NCI-H1417 (cell line): ENCODE data around the gene STUM.
"Not testable (repeated sequence)": the region's sequence is repeated elsewhere in the genome, so short reads cannot be mapped to it uniquely, and the experiment has no call there.

ENCODE experiments used
- DNase-seq, 3 experiments: peaks; one replicate each; lab custom pipeline; 2025; lab: John Stamatoyannopoulos, UW

The STUM gene

GRCh38 chr1:226581650-226582330 is 33.2 kb downstream of the STUM start:
- DNase-seq: no peak

- no peak for DNase-seq
These were observed 34.4 kb downstream of the STUM start for GRCh38 chr1:226582966-226583365.

DNA sequence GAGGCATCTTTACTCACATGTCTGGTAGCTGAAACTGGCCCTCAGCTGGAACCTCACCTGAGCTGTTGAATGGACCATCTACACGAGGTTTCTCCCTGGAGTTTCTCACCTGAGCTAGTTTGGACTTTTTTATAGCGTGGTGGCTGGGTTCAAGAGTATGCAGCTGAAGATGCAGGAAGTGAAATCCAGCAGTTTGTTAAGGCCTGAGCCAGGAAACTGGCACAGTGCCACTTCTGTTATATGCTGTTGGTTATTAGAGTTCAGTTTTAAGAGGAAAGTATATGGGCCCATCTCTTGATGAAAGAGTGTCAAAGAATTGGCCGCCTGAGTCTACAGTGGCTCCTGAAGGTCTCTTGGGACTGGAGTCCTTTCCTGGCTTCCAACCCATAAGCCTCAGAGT is 35.6 kb downstream of the STUM start:
- no peak for DNase-seq

DNA sequence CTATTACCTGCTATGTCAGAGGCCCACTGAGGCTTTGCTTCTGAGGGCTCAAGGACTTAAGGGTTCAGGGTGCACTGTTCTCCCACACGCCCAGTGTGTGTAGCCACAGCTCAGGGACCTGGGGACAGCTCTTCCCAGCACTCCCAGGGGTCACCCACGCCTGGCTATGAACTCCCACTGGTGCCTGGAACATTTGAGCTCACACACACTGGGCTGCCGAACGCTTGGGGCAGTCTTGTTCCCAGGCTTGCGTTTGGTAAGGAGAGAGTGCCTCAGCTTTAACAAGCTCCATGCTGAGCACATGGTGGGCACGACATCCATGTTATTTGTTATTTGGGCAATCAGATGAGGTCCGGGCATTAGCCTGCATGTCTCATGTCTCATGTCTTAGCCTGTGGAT is 37.6 kb downstream of the STUM start:
- DNase-seq: no peak

DNA sequence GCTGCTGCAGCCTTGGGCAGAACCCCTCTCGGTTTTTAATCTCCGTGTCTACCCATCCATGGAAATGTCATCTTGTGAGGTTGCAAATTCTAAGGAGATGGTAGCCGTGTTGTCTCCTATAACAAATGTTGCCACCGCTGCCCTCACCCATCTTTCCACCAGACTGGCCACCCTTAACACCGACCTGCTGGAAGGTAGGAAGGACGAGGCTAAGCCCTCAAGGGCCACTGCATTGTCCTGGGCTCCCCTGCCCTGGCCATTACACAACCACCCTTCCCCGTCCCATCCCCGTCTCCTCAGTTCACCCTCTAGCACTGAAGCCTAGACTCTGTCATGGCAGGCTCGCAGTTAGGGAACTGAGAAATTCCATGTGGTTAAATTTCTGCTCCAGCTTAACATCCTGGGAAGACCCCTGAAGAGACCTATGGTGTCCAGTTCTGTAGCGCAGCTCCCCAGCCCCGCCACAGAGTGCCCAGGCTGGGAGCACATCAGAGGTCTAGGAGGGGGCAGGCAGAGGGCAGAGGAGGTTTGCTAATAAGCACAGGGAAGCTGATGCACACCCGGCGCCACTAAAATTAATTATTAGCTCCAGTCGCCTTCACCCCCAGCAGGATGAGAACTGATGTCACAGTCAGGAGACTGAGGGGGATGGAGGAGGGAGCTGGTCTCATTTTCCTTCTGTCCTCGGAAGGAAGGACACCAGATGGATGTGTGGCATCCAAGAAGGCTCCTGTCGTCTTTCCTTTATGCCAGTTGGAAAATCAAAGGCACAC is 38.3 kb downstream of the STUM start:
- DNase-seq: no peak

- no peak for DNase-seq
These were observed 39.9 kb downstream of the STUM start for GRCh38 chr1:226588484-226588883.

DNA sequence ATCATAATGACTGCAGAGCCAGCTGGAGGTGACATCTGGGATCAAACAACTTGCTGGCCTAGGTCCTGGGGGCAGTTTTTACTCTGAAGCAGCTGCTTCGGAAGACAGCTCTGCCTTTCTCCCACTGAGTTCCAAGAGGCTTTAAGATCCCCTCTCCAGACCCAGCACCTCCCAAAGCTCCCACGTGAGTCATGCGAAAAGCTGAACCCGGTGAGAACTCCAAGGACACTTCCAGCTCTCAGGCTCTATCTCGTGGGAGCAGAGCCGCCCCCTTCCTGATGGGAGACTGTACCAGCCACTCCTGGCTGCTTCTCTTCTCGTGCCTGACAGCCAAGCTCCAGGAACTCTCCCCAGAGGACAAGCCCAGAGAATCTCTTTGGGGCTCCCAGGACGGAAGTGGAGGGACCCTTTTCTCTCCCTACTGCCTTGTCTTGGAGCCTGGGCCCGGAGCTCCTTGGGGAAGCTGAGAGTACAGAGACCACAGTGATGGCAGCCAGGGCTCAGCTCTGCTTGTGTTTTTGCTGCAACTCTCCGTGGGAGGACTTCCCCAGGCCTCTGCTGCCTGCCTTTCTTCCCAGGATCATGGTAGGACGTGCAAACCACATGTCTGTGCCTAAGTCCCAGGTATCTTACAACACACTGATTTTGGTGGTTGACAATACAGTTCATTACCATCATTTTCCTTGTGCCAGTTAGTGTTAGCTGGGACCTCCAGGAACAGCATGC is 40.6 kb downstream of the STUM start:
- DNase-seq: no peak

- DNase-seq: no peak
These were observed 42.0 kb downstream of the STUM start for GRCh38 chr1:226590614-226591013.

DNA sequence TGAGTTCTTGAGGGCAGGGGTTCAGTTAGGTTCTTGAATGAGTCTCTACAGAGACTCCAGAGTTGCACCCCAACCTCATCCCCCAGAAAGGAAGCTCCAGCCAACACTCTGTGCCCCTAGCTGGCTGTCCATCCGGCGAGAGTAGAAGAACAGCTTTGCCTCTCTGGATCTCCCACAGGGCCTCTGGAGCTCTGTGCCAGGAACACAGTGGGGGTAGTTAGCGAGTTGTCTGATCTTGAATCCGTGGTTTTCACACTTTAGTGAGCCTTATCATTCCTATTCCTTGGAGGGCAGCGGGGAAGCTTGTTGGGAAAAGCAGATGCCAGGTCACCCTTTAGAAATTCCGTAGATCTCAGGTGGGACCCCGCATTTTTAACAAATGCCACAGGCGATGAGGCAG is 45.0 kb downstream of the STUM start:
- DNase-seq: no peak

GRCh38 chr1:226596531-226597165 is 48.1 kb downstream of the STUM start:
- DNase-seq: no peak

DNA sequence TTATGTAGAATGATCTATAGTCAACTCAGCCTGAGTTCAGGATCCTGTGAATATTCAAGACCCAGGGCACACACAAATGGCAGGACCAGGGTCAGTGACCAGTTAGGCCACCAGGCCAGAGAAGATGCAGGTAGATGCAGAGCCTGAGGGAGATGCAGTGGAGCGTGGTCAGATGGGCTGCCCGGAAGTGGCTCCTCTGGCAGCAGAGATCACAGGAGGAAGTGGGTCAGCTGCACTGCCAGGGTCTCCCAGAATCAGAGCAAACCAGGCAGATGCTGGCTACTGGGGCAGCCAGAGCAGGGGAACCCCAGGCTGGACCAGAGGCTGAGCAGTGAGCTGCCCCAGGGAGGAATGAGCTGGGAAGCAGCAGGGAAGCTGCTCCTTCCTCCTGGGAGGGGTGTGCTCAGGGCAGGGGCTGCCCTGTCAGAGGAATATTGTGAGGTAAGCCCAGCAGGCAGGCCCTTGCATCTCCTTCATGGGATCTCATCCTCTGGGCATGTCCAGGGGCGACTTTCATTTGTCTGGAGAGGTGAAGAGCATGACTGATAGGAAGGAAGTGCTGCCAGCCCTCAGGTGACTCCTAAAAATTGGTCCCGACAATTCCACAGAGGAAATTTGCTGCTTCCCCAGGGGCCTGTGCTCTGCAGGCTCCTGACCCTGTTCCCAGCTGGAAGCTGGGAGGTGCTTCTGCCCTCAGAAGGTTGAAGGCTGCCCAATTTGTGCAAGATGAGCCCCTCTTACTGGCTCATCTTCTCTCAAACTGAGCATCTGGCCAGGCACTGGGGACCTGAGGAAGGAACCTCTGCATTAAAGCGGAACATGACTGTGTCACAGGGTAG is 49.3 kb downstream of the STUM start:
- DNase-seq: no peak

DNA sequence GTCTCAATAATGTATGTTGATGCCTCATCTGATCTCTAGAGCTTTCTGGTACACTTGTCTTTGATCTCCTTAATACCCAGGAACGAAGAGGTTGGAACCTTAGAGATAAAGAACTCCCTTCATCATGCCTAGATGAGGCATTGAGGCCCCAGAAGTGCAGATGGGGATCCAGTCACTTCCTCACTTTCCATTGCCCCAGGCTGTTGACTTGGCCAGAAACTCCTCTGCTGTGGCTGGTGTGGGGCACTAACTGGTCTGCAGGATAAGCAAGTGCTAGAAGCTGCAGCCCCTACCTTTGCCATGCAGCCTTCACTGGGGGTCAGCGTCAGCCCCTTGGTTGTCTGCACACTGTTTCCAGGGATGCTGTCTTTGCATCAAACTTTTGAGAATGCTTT is 49.9 kb downstream of the STUM start:
- no peak for DNase-seq

GRCh38 chr1:226598955-226599354 is 50.4 kb downstream of the STUM start:
- DNase-seq: not testable (repeated sequence)

DNA sequence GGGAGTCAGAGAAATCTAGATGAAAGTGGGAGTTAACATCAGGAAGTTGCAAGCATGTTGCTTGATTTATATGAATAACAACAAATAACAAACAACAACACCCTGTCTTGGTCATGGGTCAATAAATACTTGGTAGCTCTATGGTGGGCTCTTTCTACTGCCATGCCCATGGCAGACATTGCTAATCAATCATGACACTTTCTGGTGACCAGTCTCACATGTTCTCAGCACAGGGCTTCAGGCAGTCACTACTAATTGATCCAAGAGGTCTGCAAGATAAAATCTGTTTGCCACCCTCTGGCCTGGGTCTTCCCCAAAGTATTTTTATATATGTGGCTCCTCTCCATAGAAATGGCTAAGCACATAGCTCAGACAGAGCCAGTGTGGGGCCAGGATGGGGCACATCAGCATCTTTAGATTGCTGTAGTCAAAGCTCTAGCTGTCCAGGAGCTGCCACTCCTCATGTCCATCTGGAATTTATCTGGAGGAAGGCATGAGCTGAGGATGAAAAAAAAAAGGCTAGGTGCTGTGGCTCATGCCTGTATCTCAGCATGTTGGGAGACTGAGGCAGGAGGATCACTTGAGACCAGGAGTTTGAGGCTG is 51.2 kb downstream of the STUM start:
- no peak for DNase-seq

DNA sequence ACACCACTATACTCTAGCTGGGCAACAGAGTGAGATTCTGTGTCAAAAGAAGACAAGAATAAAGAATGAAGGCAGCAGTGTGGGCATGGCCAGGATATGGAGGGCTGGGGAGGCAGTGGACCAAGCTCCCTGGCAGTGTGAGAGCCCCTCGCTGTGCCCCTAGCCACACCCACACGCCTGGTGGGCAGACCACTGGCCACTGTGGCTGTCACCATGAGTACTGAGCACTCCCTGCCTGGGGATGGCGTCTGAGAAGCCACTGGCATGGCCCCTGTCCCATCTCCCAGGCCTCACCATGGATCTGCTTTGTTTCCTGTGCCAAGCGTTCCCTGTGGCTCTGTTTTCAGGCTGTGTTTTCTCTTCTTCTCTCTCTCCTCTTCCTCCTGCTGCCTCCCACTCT is 51.7 kb downstream of the STUM start:
- no peak for DNase-seq

DNA sequence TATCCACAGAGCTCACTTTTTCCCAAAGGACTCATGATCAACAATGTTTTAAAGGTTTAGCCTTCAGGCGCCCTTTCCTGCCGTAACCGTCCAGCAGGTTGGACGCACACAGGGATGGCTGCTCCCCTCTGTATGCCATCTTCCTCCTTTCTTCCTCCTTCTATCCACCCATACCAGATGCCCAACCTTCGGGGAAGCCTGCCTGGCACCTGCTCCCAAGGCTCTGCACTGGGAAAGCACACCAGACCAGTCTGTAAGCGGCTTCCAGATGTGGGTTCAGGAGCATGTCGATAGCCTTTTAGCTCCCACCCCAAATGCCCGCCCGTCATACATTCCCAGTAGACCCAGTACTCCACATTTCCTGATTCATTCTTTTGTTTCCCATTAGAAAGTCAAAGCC is 52.9 kb downstream of the STUM start:
- DNase-seq: no peak

DNA sequence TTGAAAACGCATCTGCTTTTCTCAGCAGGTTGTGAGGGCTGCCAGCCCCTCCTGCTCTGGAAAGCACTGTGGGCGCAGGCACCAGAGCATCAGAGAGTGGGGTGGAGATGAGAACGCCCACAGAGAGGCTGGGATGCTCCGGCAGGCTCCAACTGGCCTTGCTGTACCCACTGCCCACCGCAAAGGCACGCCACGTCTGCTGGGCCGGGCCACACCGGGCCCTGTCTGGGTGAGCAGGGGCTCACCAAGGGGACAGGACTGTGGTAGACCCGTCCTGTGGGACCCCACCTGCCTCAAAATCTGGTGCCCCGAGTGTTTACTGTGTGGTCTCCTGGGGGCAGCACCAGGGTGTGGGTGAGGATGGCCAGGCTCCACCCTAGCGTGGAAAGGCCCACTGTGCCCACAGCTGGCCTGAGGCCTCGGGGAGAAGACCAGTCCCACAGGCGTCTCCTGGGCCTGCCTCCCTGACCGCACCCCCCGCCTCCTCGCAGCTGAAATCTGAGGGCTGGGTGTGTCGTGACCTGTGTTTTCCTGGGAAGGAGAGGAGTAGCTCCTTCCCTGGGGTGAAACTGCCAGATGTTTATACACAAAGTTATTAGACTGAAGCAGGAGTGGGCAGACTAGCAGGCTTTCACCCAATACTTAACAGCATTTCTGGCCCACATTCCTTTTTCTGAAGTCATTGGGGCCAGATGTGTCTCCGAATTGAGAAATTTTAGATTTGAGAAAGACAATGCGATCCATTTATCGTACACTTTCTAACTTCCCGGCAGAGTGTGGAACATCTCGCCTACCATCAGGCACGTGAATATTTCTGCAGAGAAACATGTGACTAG is 53.8 kb downstream of the STUM start:
- no peak for DNase-seq

GRCh38 chr1:226603022-226603857 is 54.7 kb downstream of the STUM start:
- DNase-seq: no peak

DNA sequence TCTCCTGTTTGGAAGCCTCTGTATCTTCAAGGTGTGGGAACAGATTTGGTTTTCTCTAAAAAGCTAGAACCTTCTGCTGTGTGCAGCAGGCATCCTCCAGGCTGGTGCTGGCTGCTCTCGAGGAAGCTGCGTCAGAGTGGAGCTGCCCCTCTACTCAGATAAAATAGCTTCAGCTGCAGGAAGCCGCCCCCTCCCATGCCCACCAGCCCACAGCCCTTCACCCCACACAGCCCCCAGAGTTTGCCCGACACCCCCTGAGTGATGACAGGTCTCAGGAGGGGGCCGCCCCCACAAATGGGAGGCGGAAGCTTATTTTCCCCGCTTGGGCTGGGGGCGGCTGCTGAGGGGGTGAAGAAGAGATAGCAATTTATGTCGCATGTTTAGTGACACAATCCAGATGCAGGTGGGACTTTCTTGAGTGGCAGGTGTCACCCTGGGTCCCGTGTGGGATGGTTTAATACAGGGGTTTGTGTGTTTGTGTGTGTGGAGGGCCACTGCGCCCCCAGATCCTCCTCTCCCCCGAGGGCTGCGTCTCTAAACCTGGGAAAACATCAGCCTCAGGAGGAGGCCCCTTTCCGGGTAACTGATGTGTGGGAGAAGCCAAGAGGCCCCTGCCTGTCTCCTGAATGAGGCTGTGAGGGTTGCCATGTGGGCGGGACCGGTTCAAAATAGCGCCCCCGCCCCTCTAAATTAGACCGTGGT is 55.4 kb downstream of the STUM start:
- no peak for DNase-seq
